ENCODE measurements around the gene TIMP4. TPM values are rescaled to one million over a fixed set of nuclear protein-coding genes. Genes with fewer than 3 reads are reported as not detected.

The TIMP4 gene
- total RNA-seq, 4 donors from 2014 or later, result 3.7 to 22.3 (median 5.0) TPM

Other genes starting within 250 kb of the TIMP4 start
- gene SYN2, start 154.5 kb downstream of the TIMP4 start, total RNA-seq, result 1 to 10 TPM in 1 of 4 donors, under 1 TPM in 1, not detected in 2; 0.95 to 3.5 TPM
- gene PPARG, start 130.2 kb upstream of the TIMP4 start, total RNA-seq, result 10 to 100 TPM; 26.4 to 46.4 (median 37.4) TPM